Muscle layer of colon (tissue), 2 donors: Measurements from ENCODE around the gene PYGB.

Experiments
- H3K27ac ChIP-seq: one replicate; pipeline ENCODE4 v1.7.0; 2013; ENCODE audit warnings: low read depth, mild to moderate bottlenecking, low read length, moderate library complexity
- H3K27me3 ChIP-seq, 2 donors: one replicate each; pipeline ENCODE4 v1.7.0; 2013; ENCODE audit warnings: low read length in 2 of 2, mild to moderate bottlenecking in 2 of 2; ENCODE audit not compliant: insufficient read depth in 2 of 2, control insufficient read depth in 1 of 2
- H3K36me3 ChIP-seq: one replicate; pipeline ENCODE4 v1.7.0; 2013; ENCODE audit warnings: mild to moderate bottlenecking, low read length; ENCODE audit not compliant: insufficient read depth
- H3K4me1 ChIP-seq: one replicate; pipeline ENCODE4 v1.7.0; 2013; ENCODE audit warnings: mild to moderate bottlenecking, low read length; ENCODE audit not compliant: insufficient read depth
- H3K4me3 ChIP-seq, 2 donors: one replicate each; pipeline ENCODE4 v1.7.0; 2013; ENCODE audit warnings: low read length in 2 of 2, low read depth in 1 of 2, mild to moderate bottlenecking in 1 of 2, moderate library complexity in 1 of 2
- H3K9ac ChIP-seq: one replicate; pipeline ENCODE4 v1.7.0; 2013; ENCODE audit warnings: low read length
- H3K9me3 ChIP-seq: one replicate; pipeline ENCODE4 v1.7.0; 2013; ENCODE audit warnings: mild to moderate bottlenecking, low read length
- donor health status: abdominal sarcoma.
- donor health status: Adenocarcinoma of cecum.

The PYGB gene

GRCh38 chr20:25271486-25272222 is 23.8 kb downstream of the PYGB start:
- H3K4me1 ChIP-seq, result peaks cover 32% of the 10 kb centered on the region
- H3K27me3 ChIP-seq, result no peaks in the 10 kb centered on the region
- peaks cover 58% of the 10 kb centered on the region for H3K36me3 ChIP-seq
- peak overlapping the region; percentile 43 for H3K27ac ChIP-seq
- no peaks in the 10 kb centered on the region for H3K9me3 ChIP-seq
- H3K9ac ChIP-seq, result peak overlapping the region; percentile 22
- no peak overlapping the region for H3K4me3 ChIP-seq

GRCh38 chr20:25272223-25273000 is 24.5 kb downstream of the PYGB start:
- peak overlapping the region; percentile 84 for H3K27ac ChIP-seq
- H3K4me3 ChIP-seq, result no peak overlapping the region
- H3K4me1 ChIP-seq, result peaks cover 32% of the 10 kb centered on the region
- H3K36me3 ChIP-seq, result peaks cover 65% of the 10 kb centered on the region
- H3K27me3 ChIP-seq, result no peaks in the 10 kb centered on the region
- no peaks in the 10 kb centered on the region for H3K9me3 ChIP-seq
- H3K9ac ChIP-seq, result peak overlapping the region; percentile 22

- H3K4me1 ChIP-seq, result peaks cover 32% of the 10 kb centered on the region
- H3K4me3 ChIP-seq, result no peak overlapping the region
- peaks cover 71% of the 10 kb centered on the region for H3K36me3 ChIP-seq
- peak overlapping the region; percentile 84 for H3K27ac ChIP-seq
- H3K9ac ChIP-seq, result peak overlapping the region; percentile 12
- no peaks in the 10 kb centered on the region for H3K27me3 ChIP-seq
- no peaks in the 10 kb centered on the region for H3K9me3 ChIP-seq
Observed at GRCh38 chr20:25273046-25273445, 25.2 kb downstream of the PYGB start.

- H3K9ac ChIP-seq, result peak overlapping the region; percentile 12
- peaks cover 75% of the 10 kb centered on the region for H3K36me3 ChIP-seq
- H3K4me3 ChIP-seq, result no peak overlapping the region
- no peaks in the 10 kb centered on the region for H3K9me3 ChIP-seq
- H3K27me3 ChIP-seq, result no peaks in the 10 kb centered on the region
- H3K27ac ChIP-seq, result peak overlapping the region; percentile 84
- H3K4me1 ChIP-seq, result peaks cover 32% of the 10 kb centered on the region
Observed at GRCh38 chr20:25273541-25274358, 25.9 kb downstream of the PYGB start.

- no peaks in the 10 kb centered on the region for H3K27me3 ChIP-seq
- peaks cover 74% of the 10 kb centered on the region for H3K36me3 ChIP-seq
- H3K9ac ChIP-seq, result no peak overlapping the region
- H3K4me3 ChIP-seq, result no peak overlapping the region
- H3K9me3 ChIP-seq, result no peaks in the 10 kb centered on the region
- peak overlapping the region; percentile 67 for H3K27ac ChIP-seq
- peaks cover 32% of the 10 kb centered on the region for H3K4me1 ChIP-seq
Observed at GRCh38 chr20:25274481-25274880, 26.6 kb downstream of the PYGB start.

GRCh38 chr20:25274891-25275812 is 27.3 kb downstream of the PYGB start:
- peak overlapping the region; percentile 67 for H3K27ac ChIP-seq
- no peaks in the 10 kb centered on the region for H3K9me3 ChIP-seq
- no peak overlapping the region for H3K4me3 ChIP-seq
- H3K27me3 ChIP-seq, result no peaks in the 10 kb centered on the region
- H3K9ac ChIP-seq, result no peak overlapping the region
- peaks cover 77% of the 10 kb centered on the region for H3K36me3 ChIP-seq
- H3K4me1 ChIP-seq, result peaks cover 32% of the 10 kb centered on the region

GRCh38 chr20:25275813-25276532 is 28.1 kb downstream of the PYGB start:
- H3K4me1 ChIP-seq, result peaks cover 32% of the 10 kb centered on the region
- H3K9ac ChIP-seq, result no peak overlapping the region
- H3K27ac ChIP-seq, result peak overlapping the region; percentile 67

GRCh38 chr20:25276533-25277050 is 28.7 kb downstream of the PYGB start:
- Histone ChIP-seq H3K4me1 (peaks cover 29% of the 10 kb centered on the region), H3K36me3 (peaks cover 80% of the 10 kb centered on the region), H3K9ac (no peak overlapping the region), H3K4me3 (no peak overlapping the region), H3K27ac (no peak overlapping the region), H3K27me3 (no peaks in the 10 kb centered on the region), H3K9me3 (no peaks in the 10 kb centered on the region)

More at GRCh38 chr20:25275813-25276532, 28.1 kb downstream of the PYGB start:
- no peaks in the 10 kb centered on the region for H3K27me3 ChIP-seq
- H3K36me3 ChIP-seq, result peaks cover 80% of the 10 kb centered on the region
- H3K9me3 ChIP-seq, result no peaks in the 10 kb centered on the region
- no peak overlapping the region for H3K4me3 ChIP-seq

GRCh38 chr20:25277051-25277801 is 29.3 kb downstream of the PYGB start:
- H3K4me3 ChIP-seq, result no peak overlapping the region
- no peak overlapping the region for H3K9ac ChIP-seq
- H3K27me3 ChIP-seq, result no peaks in the 10 kb centered on the region
- H3K36me3 ChIP-seq, result peaks cover 80% of the 10 kb centered on the region
- no peak overlapping the region for H3K27ac ChIP-seq
- H3K4me1 ChIP-seq, result peaks cover 22% of the 10 kb centered on the region
- no peaks in the 10 kb centered on the region for H3K9me3 ChIP-seq
